ENCODE measurements around the gene SUFU. TPM values are rescaled to one million over a fixed set of nuclear protein-coding genes. Genes with fewer than 3 reads are reported as not detected.

The SUFU gene
- total and polyA plus RNA-seq, 2 of the 13 experiments (the other 11 are each of a cell fraction or from before 2014, with no cell fraction given): 2.9 to 5.5 TPM

- no peak for TF ChIP-seq CREBL2 (CRISPR knock-in tag; IDR thresholded peaks at IDR 0.05; ENCODE audit: borderline replicate concordance)
- TF ChIP-seq REPIN1 (CRISPR knock-in tag; IDR thresholded peaks at IDR 0.05; ENCODE audit: borderline replicate concordance, low read depth): peak; percentile 14; the same call in 1 of the 2 replicates
- TF ChIP-seq ZNF276 (CRISPR knock-in tag; IDR thresholded peaks at IDR 0.05; ENCODE audit: low read depth): no peak
- TF ChIP-seq PLRG1 (conservative IDR thresholded peaks at IDR 0.05): no peak
- TF ChIP-seq ZNF18 (CRISPR knock-in tag; IDR thresholded peaks at IDR 0.05; ENCODE audit: insufficient replicate concordance): peak; percentile 5
- no peak for TF ChIP-seq FUBP1 (CRISPR knock-in tag; IDR thresholded peaks at IDR 0.05; ENCODE audit: borderline replicate concordance)
- 0 out of 2 replicates have a peak, but pooled peaks have one; percentile 34 for TF ChIP-seq ATF3 (CRISPR knock-in tag; IDR thresholded peaks at IDR 0.05)
- peak; percentile 27; the same call in 1 of the 2 replicates for TF ChIP-seq RXRB (CRISPR knock-in tag; IDR thresholded peaks at IDR 0.05; ENCODE audit: borderline replicate concordance)
- no peak for TF ChIP-seq TOPORS (CRISPR knock-in tag; IDR thresholded peaks at IDR 0.05)
- 0 out of 2 replicates have a peak, but pooled peaks have one; percentile 36 for TF ChIP-seq KLF11 (CRISPR knock-in tag; IDR thresholded peaks at IDR 0.05)
- TF ChIP-seq RFX3 (CRISPR knock-in tag; IDR thresholded peaks at IDR 0.05): no peak
- 0 out of 2 replicates have a peak, but pooled peaks have one; percentile 57 for TF ChIP-seq ZFP1 (CRISPR knock-in tag; IDR thresholded peaks at IDR 0.05)
- no peak for TF ChIP-seq ZBTB20 (CRISPR knock-in tag; IDR thresholded peaks at IDR 0.05; ENCODE audit: borderline replicate concordance, low read depth)
- TF ChIP-seq HNRNPH1 (optimal IDR thresholded peaks at IDR 0.05; ENCODE audit: low read depth, low read length): no peak
- TF ChIP-seq ZNF772 (CRISPR knock-in tag; IDR thresholded peaks at IDR 0.05): no peak
- no peak for TF ChIP-seq SP1 (IDR thresholded peaks at IDR 0.05)
- TF ChIP-seq SP1 (CRISPR knock-in tag; IDR thresholded peaks at IDR 0.05): no peak
- TF ChIP-seq ZNF781 (CRISPR knock-in tag; IDR thresholded peaks at IDR 0.05; ENCODE audit: borderline replicate concordance, not compliant biosample characterization): no peak
- TF ChIP-seq IKZF4 (CRISPR knock-in tag; IDR thresholded peaks at IDR 0.05; ENCODE audit: borderline replicate concordance, low read depth, not compliant biosample characterization): no peak
- peak; percentile 57; the same call in 1 of the 2 replicates for TF ChIP-seq PBX3 (CRISPR knock-in tag; IDR thresholded peaks at IDR 0.05; ENCODE audit: borderline replicate concordance)
Observed at GRCh38 chr10:102502337-102503151, 1.2 kb upstream of the SUFU start, which contains the start of gene ACTR1A (continued).

All from HepG2 (cell line).